Measurements from ENCODE around the gene CCNJL. TPM values are rescaled to one million over a fixed set of nuclear protein-coding genes. Genes with fewer than 3 reads are reported as not detected.
"Not testable (repeated sequence)": the region's sequence is repeated elsewhere in the genome, so short reads cannot be mapped to it uniquely, and the experiment has no call there.

CCNJL gene
- total and polyA plus RNA-seq, 4 donors: 9.1 to 22.3 (median 13.4) TPM

- no peak overlapping the region for H3K27ac ChIP-seq (ENCODE audit: low read depth in 1 of 2, low read length in 1 of 2)
- no peaks in the 10 kb centered on the region for H3K27me3 ChIP-seq (ENCODE audit: control insufficient read depth in 3 of 3, insufficient read depth in 3 of 3, low read length in 2 of 3)
- ATAC-seq (ENCODE audit: insufficient read depth, low FRiP score) (no peak), DNase-seq (no peak)
- peaks cover 0 to 16% (median 13%) of the 10 kb centered on the region in 4 donors for H3K36me3 ChIP-seq (ENCODE audit: control insufficient read depth in 4 of 4, insufficient read depth in 4 of 4, low read length in 4 of 4)
- H3K9me3 ChIP-seq (ENCODE audit: control insufficient read depth in 4 of 4, insufficient read depth in 3 of 4, low read length in 3 of 4): no peaks in the 10 kb centered on the region
- H3K4me3 ChIP-seq: no peak overlapping the region
- no peak overlapping the region for H3K9ac ChIP-seq (ENCODE audit: insufficient read depth in 1 of 2, low read length in 2 of 2)
- 88 to 93% methylated on average over 14 of the region's 14 CpGs for WGBS, 2 donors
- TF ChIP-seq CTCF (IDR thresholded peaks at IDR 0.05; ENCODE audit: control extremely low read depth, extremely low read depth): no peak
- no peaks in the 10 kb centered on the region for H3K4me1 ChIP-seq (ENCODE audit: control insufficient read depth in 5 of 5, insufficient read depth in 5 of 5, low read length in 5 of 5)
These were observed 60.8 kb downstream of the CCNJL start for GRCh38 chr5:160251406-160252155.

- ATAC-seq (ENCODE audit: insufficient read depth, low FRiP score): no peak
- TF ChIP-seq CTCF (IDR thresholded peaks at IDR 0.05; ENCODE audit: control extremely low read depth, extremely low read depth): no peak
- no peaks in the 10 kb centered on the region for H3K9me3 ChIP-seq (ENCODE audit: control insufficient read depth in 4 of 4, insufficient read depth in 3 of 4, low read length in 3 of 4)
- 78 to 86% methylated on average over 2 of the region's 2 CpGs for WGBS, 2 donors
- H3K9ac ChIP-seq (ENCODE audit: insufficient read depth in 1 of 2, low read length in 2 of 2): no peak overlapping the region
- H3K4me1 ChIP-seq (ENCODE audit: control insufficient read depth in 5 of 5, insufficient read depth in 5 of 5, low read length in 5 of 5): no peaks in the 10 kb centered on the region
- H3K27ac ChIP-seq (ENCODE audit: low read depth in 1 of 2, low read length in 1 of 2): no peak overlapping the region
- H3K36me3 ChIP-seq (ENCODE audit: control insufficient read depth in 4 of 4, insufficient read depth in 4 of 4, low read length in 4 of 4): peaks cover 0 to 16% (median 13%) of the 10 kb centered on the region in 4 donors
- no peak overlapping the region for H3K4me3 ChIP-seq
- no peaks in the 10 kb centered on the region for H3K27me3 ChIP-seq (ENCODE audit: control insufficient read depth in 3 of 3, insufficient read depth in 3 of 3, low read length in 2 of 3)
- no peak for DNase-seq
These were observed 61.5 kb downstream of the CCNJL start for GRCh38 chr5:160250826-160251225.

- H3K27me3 ChIP-seq (ENCODE audit: control insufficient read depth in 3 of 3, insufficient read depth in 3 of 3, low read length in 2 of 3): no peaks in the 10 kb centered on the region
- no peak overlapping the region for H3K4me3 ChIP-seq
- no peak overlapping the region for H3K27ac ChIP-seq (ENCODE audit: low read depth in 1 of 2, low read length in 1 of 2)
- WGBS, 2 donors: 93 to 95% methylated on average over 5 of the region's 5 CpGs
- DNase-seq: no peak
- H3K4me1 ChIP-seq (ENCODE audit: control insufficient read depth in 5 of 5, insufficient read depth in 5 of 5, low read length in 5 of 5): no peaks in the 10 kb centered on the region
- ATAC-seq (ENCODE audit: insufficient read depth, low FRiP score): no peak
- H3K36me3 ChIP-seq (ENCODE audit: control insufficient read depth in 4 of 4, insufficient read depth in 4 of 4, low read length in 4 of 4): peaks cover 0 to 15% (median 12%) of the 10 kb centered on the region in 4 donors
- no peak overlapping the region for H3K9ac ChIP-seq (ENCODE audit: insufficient read depth in 1 of 2, low read length in 2 of 2)
- no peaks in the 10 kb centered on the region for H3K9me3 ChIP-seq (ENCODE audit: control insufficient read depth in 4 of 4, insufficient read depth in 3 of 4, low read length in 3 of 4)
- no peak for TF ChIP-seq CTCF (IDR thresholded peaks at IDR 0.05; ENCODE audit: control extremely low read depth, extremely low read depth)
These were observed 62.1 kb downstream of the CCNJL start for GRCh38 chr5:160250226-160250625.

DNA sequence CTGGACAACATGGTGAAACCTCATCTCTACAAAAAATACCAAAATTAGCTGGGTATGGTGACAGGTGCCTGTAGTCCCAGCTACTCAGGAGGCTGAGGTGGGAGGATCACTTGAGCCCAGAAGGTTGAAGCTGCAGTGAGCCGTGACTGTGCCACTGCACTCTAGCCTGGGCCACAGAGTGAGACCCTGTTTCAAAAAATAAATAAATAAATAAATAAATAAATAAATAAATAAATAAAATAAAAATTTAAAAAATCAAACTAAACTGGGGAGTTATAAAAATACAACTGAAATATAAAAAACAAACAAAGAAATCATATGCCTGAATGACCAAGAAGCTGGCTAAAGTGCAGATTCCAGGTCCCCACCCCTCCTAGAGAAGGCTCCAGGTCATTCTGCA, 62.8 kb downstream of the CCNJL start:
- H3K9ac ChIP-seq (ENCODE audit: insufficient read depth in 1 of 2, low read length in 2 of 2); H3K27me3 ChIP-seq (ENCODE audit: control insufficient read depth in 3 of 3, insufficient read depth in 3 of 3, low read length in 2 of 3); DNase-seq; H3K4me3 ChIP-seq; H3K9me3 ChIP-seq (ENCODE audit: control insufficient read depth in 4 of 4, insufficient read depth in 3 of 4, low read length in 3 of 4); H3K4me1 ChIP-seq (ENCODE audit: control insufficient read depth in 5 of 5, insufficient read depth in 5 of 5, low read length in 5 of 5); ATAC-seq (ENCODE audit: insufficient read depth, low FRiP score); H3K27ac ChIP-seq (ENCODE audit: low read depth in 1 of 2, low read length in 1 of 2): not testable (repeated sequence)
- peaks cover 0 to 15% (median 11%) of the 10 kb centered on the region in 4 donors for H3K36me3 ChIP-seq (ENCODE audit: control insufficient read depth in 4 of 4, insufficient read depth in 4 of 4, low read length in 4 of 4)
- 89 to 100% methylated on average over 1 of the region's 1 CpG for WGBS, 2 donors

Data from lung (tissue), 12 donors.